Panc1 (cell line): ENCODE results near the gene PDE6B. TPM values are rescaled to one million over a fixed set of nuclear protein-coding genes. Genes with fewer than 3 reads are reported as not detected.

Source experiments
- ATAC-seq: fragments of 200-7000 bp; cut with Tn5 transposase; 2 replicates; pipeline ENCODE4 v1.9.1; 2020; ENCODE audit warnings: mild to moderate bottlenecking, moderate library complexity
- BruUV-seq: library from RNA; stranded (reverse); fragments of 400-500 nt; replicated peaks from 2 replicates; lab custom pipeline; 2021; lab: Mats Ljungman, UMichigan
- CTCF ChIA-PET: fragments of 300-600 bp; sonication (Branson Sonifier 250); formaldehyde crosslinking; loops from one replicate; lab custom pipeline; 2022; ENCODE audit warnings: antibody characterized with exemption; lab: Charles Lee
- POLR2A ChIA-PET: fragments of 300-600 bp; sonication (Branson Sonifier 250); formaldehyde crosslinking; loops from one replicate; lab custom pipeline; 2022; ENCODE audit warnings: antibody characterized with exemption; lab: Charles Lee
- DNase-seq: peaks from one replicate; pipeline ENCODE4 v3.0.0-alpha.2; 2010; ENCODE audit warnings: low read depth, low spot score
- H3K27ac ChIP-seq: 2 replicates; pipeline ENCODE4 v1.5.1; 2011; ENCODE audit warnings: mild to moderate bottlenecking, low read length, inconsistent platforms
- H3K27me3 ChIP-seq: fragments of 200-500 bp; sonication (Bioruptor generic); 2 replicates; pipeline ENCODE4 v1.6.0; 2014; ENCODE audit warnings: low read length, inconsistent platforms; ENCODE audit not compliant: control insufficient read depth, insufficient read depth
- H3K36me3 ChIP-seq: fragments of 200-500 bp; sonication (Bioruptor generic); 2 replicates; pipeline ENCODE4 v1.5.1; 2014; ENCODE audit warnings: inconsistent platforms, mild to moderate bottlenecking, low read length, moderate library complexity; ENCODE audit not compliant: control insufficient read depth, insufficient read depth
- H3K4me1 ChIP-seq: 2 replicates; pipeline ENCODE4 v1.5.1; 2011; ENCODE audit warnings: inconsistent platforms, mild to moderate bottlenecking, low read length, moderate library complexity; ENCODE audit not compliant: control insufficient read depth, insufficient read depth
- H3K4me3 ChIP-seq, 2 experiments: 2 replicates each; pipeline ENCODE4 v1.5.1; 2011 to 2012; ENCODE audit warnings: low read depth in 2 of 2, low read length in 2 of 2, mild to moderate bottlenecking in 2 of 2, inconsistent platforms in 1 of 2, moderate library complexity in 1 of 2
- H3K9me3 ChIP-seq: fragments of 200-500 bp; sonication (Bioruptor generic); 2 replicates; pipeline ENCODE4 v1.5.1; 2014; ENCODE audit warnings: low read depth, mild to moderate bottlenecking, inconsistent platforms, low read length, moderate library complexity; ENCODE audit not compliant: control insufficient read depth, insufficient read depth
- CTCF ChIP-seq: fragments of 450-650 bp; IDR thresholded peaks from 2 replicates; pipeline ENCODE4 v1.5.1; 2017; ENCODE audit warnings: mild to moderate bottlenecking
- POLR2AphosphoS5 ChIP-seq: IDR thresholded peaks from 2 replicates; pipeline ENCODE4 v1.6.1; 2012; ENCODE audit warnings: mild to moderate bottlenecking, low read depth, low read length, moderate library complexity
- SIN3A ChIP-seq: IDR thresholded peaks from 2 replicates; pipeline ENCODE4 v1.6.1; 2012; ENCODE audit warnings: low read depth, mild to moderate bottlenecking, low read length, moderate library complexity, borderline replicate concordance; ENCODE audit not compliant: insufficient read depth
- TCF7L2 ChIP-seq: IDR thresholded peaks from 2 replicates; pipeline ENCODE4 v1.6.1; 2011; ENCODE audit warnings: mild to moderate bottlenecking, low read depth, low read length, inconsistent platforms
- in situ Hi-C: cut with HindIII; loops from 2 replicates; pipeline ENCODE4 v1.10.0; 2016; ENCODE audit warnings: low sequenced_read_pairs, low pct_unique_long_range_greater_than_20kb
- intact Hi-C: fragments of 100-400 bp; cut with micrococcal nuclease; formaldehyde crosslinking; loops from one replicate; pipeline ENCODE4 v1.10.0; 2022; ENCODE audit not compliant: unreplicated experiment
- total RNA-seq: library from RNA; stranded (reverse); gene quantifications from one replicate; pipeline ENCODE4 v1.2.1, GENCODE V29; 2021; ENCODE audit not compliant: unreplicated experiment
- TF ChIP-seq, protein P1 (sequence below), 2 experiments: IDR thresholded peaks; 2 replicates each; pipeline ENCODE4 v1.6.1; 2011 to 2012; ENCODE audit warnings: low read depth in 2 of 2, control low read depth in 1 of 2, low read length in 1 of 2, mild to moderate bottlenecking in 1 of 2, moderate library complexity in 1 of 2; ENCODE audit not compliant: insufficient read depth in 1 of 2

Gene PDE6B
- total RNA-seq, 1 experiment from 2014 or later = 6.5 TPM

DNA sequence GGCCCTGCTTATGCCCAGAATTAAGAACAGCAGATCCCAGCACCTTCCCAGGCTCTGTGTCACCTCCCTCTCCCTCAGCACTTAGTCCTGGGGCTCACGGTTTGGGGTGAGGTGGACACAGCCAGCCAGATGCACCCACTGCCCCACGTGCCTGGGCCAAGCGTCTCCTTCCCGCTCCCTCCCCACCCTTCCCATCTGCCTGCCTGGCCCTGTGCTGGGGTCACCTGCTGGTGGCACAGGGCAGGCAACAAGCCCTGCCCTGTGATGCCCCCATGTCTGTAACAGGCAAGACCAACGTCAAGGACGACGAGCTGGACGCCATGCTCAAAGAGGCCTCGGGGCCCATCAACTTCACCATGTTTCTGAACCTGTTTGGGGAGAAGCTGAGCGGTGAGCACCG is 54.3 kb downstream of the PDE6B start:
- no peaks in the 10 kb centered on the region for H3K27me3 ChIP-seq
- POLR2A ChIA-PET = no interaction called here
- intact Hi-C loops (no loop called here), in situ Hi-C loops (no loop called here)
- no peak overlapping the region for H3K4me3 ChIP-seq
- H3K27ac ChIP-seq = no peak overlapping the region
- peaks cover 2% of the 10 kb centered on the region; the same call in 1 of the 2 replicates for H3K36me3 ChIP-seq
- ATAC-seq (no peak), DNase-seq (no peak)
- BruUV-seq = no TSS peak
- TF ChIP-seq TCF7L2 (no peak), CTCF (no peak), POLR2AphosphoS5 (no peak), SIN3A (no peak)
- TF ChIP-seq, protein P1, sequence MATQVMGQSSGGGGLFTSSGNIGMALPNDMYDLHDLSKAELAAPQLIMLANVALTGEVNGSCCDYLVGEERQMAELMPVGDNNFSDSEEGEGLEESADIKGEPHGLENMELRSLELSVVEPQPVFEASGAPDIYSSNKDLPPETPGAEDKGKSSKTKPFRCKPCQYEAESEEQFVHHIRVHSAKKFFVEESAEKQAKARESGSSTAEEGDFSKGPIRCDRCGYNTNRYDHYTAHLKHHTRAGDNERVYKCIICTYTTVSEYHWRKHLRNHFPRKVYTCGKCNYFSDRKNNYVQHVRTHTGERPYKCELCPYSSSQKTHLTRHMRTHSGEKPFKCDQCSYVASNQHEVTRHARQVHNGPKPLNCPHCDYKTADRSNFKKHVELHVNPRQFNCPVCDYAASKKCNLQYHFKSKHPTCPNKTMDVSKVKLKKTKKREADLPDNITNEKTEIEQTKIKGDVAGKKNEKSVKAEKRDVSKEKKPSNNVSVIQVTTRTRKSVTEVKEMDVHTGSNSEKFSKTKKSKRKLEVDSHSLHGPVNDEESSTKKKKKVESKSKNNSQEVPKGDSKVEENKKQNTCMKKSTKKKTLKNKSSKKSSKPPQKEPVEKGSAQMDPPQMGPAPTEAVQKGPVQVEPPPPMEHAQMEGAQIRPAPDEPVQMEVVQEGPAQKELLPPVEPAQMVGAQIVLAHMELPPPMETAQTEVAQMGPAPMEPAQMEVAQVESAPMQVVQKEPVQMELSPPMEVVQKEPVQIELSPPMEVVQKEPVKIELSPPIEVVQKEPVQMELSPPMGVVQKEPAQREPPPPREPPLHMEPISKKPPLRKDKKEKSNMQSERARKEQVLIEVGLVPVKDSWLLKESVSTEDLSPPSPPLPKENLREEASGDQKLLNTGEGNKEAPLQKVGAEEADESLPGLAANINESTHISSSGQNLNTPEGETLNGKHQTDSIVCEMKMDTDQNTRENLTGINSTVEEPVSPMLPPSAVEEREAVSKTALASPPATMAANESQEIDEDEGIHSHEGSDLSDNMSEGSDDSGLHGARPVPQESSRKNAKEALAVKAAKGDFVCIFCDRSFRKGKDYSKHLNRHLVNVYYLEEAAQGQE (IDR thresholded peaks at IDR 0.05; ENCODE audit: insufficient read depth in 1 of 2, low read depth in 2 of 2, low read length in 1 of 2) = no peak
- peaks cover 17% of the 10 kb centered on the region for H3K4me1 ChIP-seq
- no peaks in the 10 kb centered on the region for H3K9me3 ChIP-seq
- CTCF ChIA-PET = no interaction called here

GRCh38 chr4:680091-680490 is 54.7 kb downstream of the PDE6B start:
- Histone ChIP-seq H3K36me3 (no peaks in the 10 kb centered on the region; the same call in 1 of the 2 replicates), H3K4me3 (no peak overlapping the region), H3K4me1 (peaks cover 17% of the 10 kb centered on the region), H3K27me3 (no peaks in the 10 kb centered on the region), H3K27ac (no peak overlapping the region), H3K9me3 (no peaks in the 10 kb centered on the region)
- POLR2A ChIA-PET = no interaction called here
- in situ Hi-C loops = no loop called here
- CTCF ChIA-PET = no interaction called here
- ATAC-seq (no peak), DNase-seq (no peak)
- TF ChIP-seq TCF7L2 (no peak), CTCF (no peak), SIN3A (no peak), POLR2AphosphoS5 (no peak)
- TF ChIP-seq, protein P1 (IDR thresholded peaks at IDR 0.05; ENCODE audit: insufficient read depth in 1 of 2, low read depth in 2 of 2, low read length in 1 of 2) = no peak
- BruUV-seq = no TSS peak
- intact Hi-C loops = no loop called here
